HEK293 (cell line): ENCODE measurements around the gene RAP2A.

Source experiments
- CTCF ChIA-PET: fragments of 350-600 bp; formaldehyde crosslinking; extraction: SDS; loops from one replicate; lab custom pipeline; 2021; ENCODE audit warnings: antibody characterized with exemption; lab: Yijun Ruan, JAX
- POLR2A ChIA-PET: fragments of 300-600 bp; formaldehyde crosslinking; extraction: SDS; loops from one replicate; lab custom pipeline; 2020; ENCODE audit warnings: antibody characterized with exemption, inconsistent platforms; lab: Yijun Ruan, JAX
- H3K27ac ChIP-seq: fragments of 200-500 bp; sonication (Bioruptor generic); 2 replicates; pipeline ENCODE4 v1.5.1; 2014; ENCODE audit warnings: low read depth, low read length, control low read depth, inconsistent platforms; ENCODE audit errors: extremely low read depth
- H3K36me3 ChIP-seq, 2 experiments: fragments of 200-500 bp in 1 of 2; sonication (Bioruptor generic) in 1 of 2; 1 replicate in 1 of 2; 2 replicates in 1 of 2; pipeline ENCODE4 v1.5.1; 2014 to 2017; ENCODE audit warnings: inconsistent platforms in 2 of 2, low read length in 2 of 2; ENCODE audit not compliant: control insufficient read depth in 2 of 2, insufficient read depth in 1 of 2
- H3K4me1 ChIP-seq: fragments of 200-500 bp; sonication (Bioruptor generic); 2 replicates; pipeline ENCODE4 v1.5.1; 2014; ENCODE audit warnings: mild to moderate bottlenecking, low read length, inconsistent platforms; ENCODE audit not compliant: control insufficient read depth, insufficient read depth
- H3K4me3 ChIP-seq: 2 replicates; pipeline ENCODE4 v1.5.1; 2011; ENCODE audit warnings: low read depth, mild to moderate bottlenecking, control low read depth, low read length, moderate library complexity
- H3K9me3 ChIP-seq: fragments of 200-500 bp; sonication (Bioruptor generic); 2 replicates; pipeline ENCODE4 v1.5.1; 2014; ENCODE audit warnings: low read depth, low read length, inconsistent platforms; ENCODE audit not compliant: control insufficient read depth, insufficient read depth
- HOXC10 ChIP-seq: sonication (generic); formaldehyde crosslinking; IDR thresholded peaks from 2 replicates; pipeline ENCODE4 v1.8.1; 2023; ENCODE audit warnings: mild to moderate bottlenecking, missing genetic modification reagents
- INSM2 ChIP-seq: fragments of 450-650 bp; formaldehyde crosslinking; IDR thresholded peaks from 2 replicates; pipeline ENCODE4 v1.5.1; 2016; ENCODE audit warnings: missing biosample characterization, missing genetic modification characterization
- MZF1 ChIP-seq: fragments of 450-650 bp; formaldehyde crosslinking; IDR thresholded peaks from 2 replicates; pipeline ENCODE4 v1.5.1; 2017; ENCODE audit warnings: missing biosample characterization, missing genetic modification characterization, borderline replicate concordance
- PBX3 ChIP-seq: sonication (generic); formaldehyde crosslinking; IDR thresholded peaks from 2 replicates; pipeline ENCODE4 v1.8.1; 2022; ENCODE audit warnings: mild to moderate bottlenecking, moderate library complexity, missing genetic modification reagents
- PRDM6 ChIP-seq: fragments of 450-650 bp; formaldehyde crosslinking; IDR thresholded peaks from 2 replicates; pipeline ENCODE4 v1.5.1; 2017; ENCODE audit warnings: missing biosample characterization, missing genetic modification characterization
- RBAK ChIP-seq: fragments of 450-650 bp; formaldehyde crosslinking; IDR thresholded peaks from 2 replicates; pipeline ENCODE4 v1.5.1; 2016; ENCODE audit warnings: missing biosample characterization, missing genetic modification characterization
- REPIN1 ChIP-seq: fragments of 450-650 bp; formaldehyde crosslinking; IDR thresholded peaks from 2 replicates; pipeline ENCODE4 v1.5.1; 2017; ENCODE audit warnings: missing biosample characterization, missing genetic modification characterization, low read depth
- SP2 ChIP-seq: fragments of 450-650 bp; formaldehyde crosslinking; IDR thresholded peaks from 2 replicates; pipeline ENCODE4 v1.5.1; 2016; ENCODE audit warnings: missing biosample characterization, missing genetic modification characterization
- TSHZ1 ChIP-seq: fragments of 450-650 bp; formaldehyde crosslinking; IDR thresholded peaks from 2 replicates; pipeline ENCODE4 v1.5.1; 2016; ENCODE audit warnings: missing biosample characterization, missing genetic modification characterization, borderline replicate concordance
- ZBTB21 ChIP-seq: fragments of 450-650 bp; formaldehyde crosslinking; IDR thresholded peaks from 2 replicates; pipeline ENCODE4 v1.5.1; 2017; ENCODE audit warnings: missing biosample characterization, missing genetic modification characterization
- ZFP37 ChIP-seq: fragments of 450-650 bp; formaldehyde crosslinking; IDR thresholded peaks from 2 replicates; pipeline ENCODE4 v1.5.1; 2016; ENCODE audit warnings: missing biosample characterization, missing genetic modification characterization
- ZNF112 ChIP-seq: fragments of 450-650 bp; formaldehyde crosslinking; IDR thresholded peaks from 2 replicates; pipeline ENCODE4 v1.5.0; 2017; ENCODE audit warnings: missing biosample characterization, missing genetic modification characterization
- ZNF311 ChIP-seq: fragments of 450-650 bp; formaldehyde crosslinking; IDR thresholded peaks from 2 replicates; pipeline ENCODE4 v1.5.1; 2017; ENCODE audit warnings: missing biosample characterization, missing genetic modification characterization, borderline replicate concordance
- ZNF341 ChIP-seq: fragments of 450-650 bp; formaldehyde crosslinking; IDR thresholded peaks from 2 replicates; pipeline ENCODE4; 2016; ENCODE audit warnings: low read depth, missing biosample characterization, missing genetic modification characterization
- ZNF350 ChIP-seq: fragments of 450-650 bp; formaldehyde crosslinking; IDR thresholded peaks from 2 replicates; pipeline ENCODE4 v1.5.0; 2017; ENCODE audit warnings: missing biosample characterization, mild to moderate bottlenecking, missing genetic modification characterization
- ZNF354C ChIP-seq: fragments of 450-650 bp; formaldehyde crosslinking; IDR thresholded peaks from 2 replicates; pipeline ENCODE4 v1.5.1; 2016; ENCODE audit warnings: missing biosample characterization, missing genetic modification characterization, low read depth, borderline replicate concordance
- ZNF658 ChIP-seq: fragments of 450-650 bp; formaldehyde crosslinking; IDR thresholded peaks from 2 replicates; pipeline ENCODE4; 2016; ENCODE audit warnings: missing biosample characterization, missing genetic modification characterization
- ZNF830 ChIP-seq: fragments of 450-650 bp; IDR thresholded peaks from 2 replicates; pipeline ENCODE4 v1.5.0; 2018; ENCODE audit warnings: missing biosample characterization, missing genetic modification characterization, low read depth, mild to moderate bottlenecking, moderate library complexity
- ZNF837 ChIP-seq: fragments of 450-650 bp; formaldehyde crosslinking; IDR thresholded peaks from 2 replicates; pipeline ENCODE4 v1.5.1; 2016; ENCODE audit warnings: missing biosample characterization, missing genetic modification characterization
- ZSCAN18 ChIP-seq: fragments of 450-650 bp; formaldehyde crosslinking; IDR thresholded peaks from 2 replicates; pipeline ENCODE4 v1.5.1; 2016; ENCODE audit warnings: missing biosample characterization, missing genetic modification characterization

Gene RAP2A

GRCh38 chr13:97407540-97407939 lies 26.4 kb upstream of the RAP2A start:
- no peak overlapping the region for H3K4me3 ChIP-seq
- H3K9me3 ChIP-seq = no peaks in the 10 kb centered on the region
- no peak overlapping the region for H3K27ac ChIP-seq
- CTCF ChIA-PET = interaction anchor here (0.6 to 0.8 kb wide), 3 partner anchors 371 to 411 kb away, joined by 3 to 4 read pairs (median 3); no protein-coding TSS in a partner anchor
- POLR2A ChIA-PET = no interaction called here
- no peaks in the 10 kb centered on the region for H3K4me1 ChIP-seq
- no peaks in the 10 kb centered on the region for H3K36me3 ChIP-seq
- TF ChIP-seq ZNF830 (tag by site-specific recombination) (no peak), ZBTB21 (tag by site-specific recombination) (no peak), RBAK (tag by site-specific recombination) (no peak), ZNF354C (tag by site-specific recombination) (no peak), ZFP37 (tag by site-specific recombination) (no peak), MZF1 (tag by site-specific recombination) (no peak), ZNF311 (no peak), ZNF112 (tag by site-specific recombination) (no peak), ZNF658 (tag by site-specific recombination) (no peak), INSM2 (no peak), ZSCAN18 (no peak), PBX3 (CRISPR knock-in tag) (no peak), ZNF837 (no peak), REPIN1 (tag by site-specific recombination) (no peak), TSHZ1 (tag by site-specific recombination) (no peak), SP2 (tag by site-specific recombination) (no peak), ZNF350 (no peak), HOXC10 (no peak), PRDM6 (tag by site-specific recombination) (no peak), ZNF341 (tag by site-specific recombination) (no peak)
- TF ChIP-seq, all 188 proteins: peak for 0
